HepG2 (cell line): ENCODE data around the gene WBP1. TPM values are rescaled to one million over a fixed set of nuclear protein-coding genes. Genes with fewer than 3 reads are reported as not detected.

ENCODE experiments used
- KLF6 ChIP-seq: IDR thresholded peaks from 2 replicates; pipeline ENCODE4 v1.8.0; 2016; ENCODE audit warnings: missing biosample characterization, missing genetic modification reagents
- PAXIP1 ChIP-seq: sonication (generic); formaldehyde crosslinking; conservative IDR thresholded peaks from 2 replicates; pipeline ENCODE4 v1.4.0; 2020; ENCODE audit warnings: mild to moderate bottlenecking, missing genetic modification reagents, moderate library complexity
- PHF8 ChIP-seq: sonication (generic); formaldehyde crosslinking; IDR thresholded peaks from 2 replicates; pipeline ENCODE4 v1.5.0; 2020; ENCODE audit warnings: missing genetic modification reagents
- PRDM10 ChIP-seq: sonication (generic); formaldehyde crosslinking; IDR thresholded peaks from 2 replicates; pipeline ENCODE4 v1.4.0; 2020; ENCODE audit warnings: low read depth, missing genetic modification reagents
- SAP130 ChIP-seq: IDR thresholded peaks from 2 replicates; pipeline ENCODE4 v1.6.1; 2016; ENCODE audit warnings: low read depth
- SNAI1 ChIP-seq: sonication (generic); formaldehyde crosslinking; IDR thresholded peaks from 2 replicates; pipeline ENCODE4 v1.5.0; 2020; ENCODE audit warnings: mild to moderate bottlenecking, missing genetic modification reagents, borderline replicate concordance
- TEAD3 ChIP-seq: optimal IDR thresholded peaks from 2 replicates; pipeline ENCODE3; 2016; ENCODE audit warnings: borderline replicate concordance
- ZBTB26 ChIP-seq: IDR thresholded peaks from 2 replicates; pipeline ENCODE4 v1.6.1; 2016; ENCODE audit warnings: missing compliant biosample characterization, missing genetic modification reagents, borderline replicate concordance
- ZBTB7B ChIP-seq: sonication (generic); formaldehyde crosslinking; IDR thresholded peaks from 2 replicates; pipeline ENCODE4 v1.4.0; 2020; ENCODE audit warnings: missing genetic modification reagents
- ZNF331 ChIP-seq: sonication (generic); formaldehyde crosslinking; IDR thresholded peaks from 2 replicates; pipeline ENCODE4 v1.4.0; 2020; ENCODE audit warnings: missing genetic modification reagents
- ZNF558 ChIP-seq: sonication (generic); formaldehyde crosslinking; IDR thresholded peaks from 2 replicates; pipeline ENCODE4 v1.9.0; 2022; ENCODE audit warnings: mild to moderate bottlenecking, missing genetic modification reagents, borderline replicate concordance
- ZNF644 ChIP-seq: IDR thresholded peaks from 2 replicates; pipeline ENCODE4 v1.6.1; 2016; ENCODE audit warnings: low read depth
- ZNF646 ChIP-seq: sonication (generic); formaldehyde crosslinking; IDR thresholded peaks from 2 replicates; pipeline ENCODE4 v1.9.0; 2021; ENCODE audit warnings: mild to moderate bottlenecking, missing genetic modification reagents
- ZNF792 ChIP-seq: IDR thresholded peaks from 2 replicates; pipeline ENCODE4 v1.6.1; 2016
- polyA plus RNA-seq, 8 experiments: library from polyadenylated mRNA; depleted of rRNA in 3 of 8; stranded (reverse) in 7 of 8; unstranded in 1 of 8; fragments of >200 nt; fragmentation: Illumina TruSeq in 4 of 8; extraction: Trizol in 4 of 8; gene quantifications; 2 replicates each; pipeline versions ENCODE4 v1.2.1 to v1.2.3, GENCODE V29; 2011 to 2016; ENCODE audit warnings: low read depth in 4 of 8, missing spikeins in 1 of 8, mixed read lengths in 1 of 8; ENCODE audit not compliant: insufficient read depth in 1 of 8
- total RNA-seq, 5 experiments: library from RNA; depleted of rRNA; stranded (reverse); fragments of >200 nt; fragmentation: Illumina TruSeq; extraction: Trizol; gene quantifications; 2 replicates each; pipeline ENCODE4 v1.2.3, GENCODE V29; 2016; ENCODE audit warnings: low read depth in 1 of 5

WBP1 gene
- total and polyA plus RNA-seq, 2 of the 13 experiments (the other 11 are each of a cell fraction or from before 2014, with no cell fraction given), result 38.8 to 85.7 TPM

- TF ChIP-seq PAXIP1, result peak; percentile 96
- no peak for TF ChIP-seq ZNF558 (CRISPR knock-in tag)
- TF ChIP-seq ZNF644 (CRISPR knock-in tag), result peak; percentile 84
- 0 out of 2 replicates have a peak, but pooled peaks have one; percentile 20 for TF ChIP-seq ZNF792
- peak; percentile 54; the same call in 1 of the 2 replicates for TF ChIP-seq ZBTB7B
- peak; percentile 67; the same call in 1 of the 2 replicates for TF ChIP-seq PRDM10 (CRISPR knock-in tag)
- TF ChIP-seq ZNF331 (CRISPR knock-in tag), result peak; percentile 80; the same call in 1 of the 2 replicates
- TF ChIP-seq TEAD3, result peak; percentile 83
- TF ChIP-seq ZBTB26 (CRISPR knock-in tag), result no peak
- TF ChIP-seq SNAI1, result no peak
- TF ChIP-seq ZNF646 (CRISPR knock-in tag), result 0 out of 2 replicates have a peak, but pooled peaks have one; percentile 25
- TF ChIP-seq KLF6 (CRISPR knock-in tag), result peak; percentile 73; the same call in 1 of the 2 replicates
- peak; percentile 63; the same call in 1 of the 2 replicates for TF ChIP-seq SAP130 (CRISPR knock-in tag)
- TF ChIP-seq PHF8 (CRISPR knock-in tag), result peak; percentile 36; the same call in 1 of the 2 replicates
Observed at GRCh38 chr2:74447230-74447999, 10.8 kb upstream of the WBP1 start (continued).
